T-helper 22 cell (primary cell): ENCODE data around the gene PLCE1.
"Not testable (repeated sequence)": the region's sequence is repeated elsewhere in the genome, so short reads cannot be mapped to it uniquely, and the experiment has no call there.

ENCODE experiments used
- DNase-seq: peaks from one replicate; pipeline ENCODE4 v3.0.0-alpha.2; 2020; ENCODE audit warnings: low read depth

The PLCE1 gene

GRCh38 chr10:93993782-93994437, at the start of gene PLCE1:
Gene PLCE1 (plus strand): TSS chr10:93993931. CDS start chr10:94031047, 37,116 bp downstream.
- no peak for DNase-seq

- DNase-seq = no peak
Measured at GRCh38 chr10:93945819-93946218, 47.9 kb upstream of the PLCE1 start.

DNA sequence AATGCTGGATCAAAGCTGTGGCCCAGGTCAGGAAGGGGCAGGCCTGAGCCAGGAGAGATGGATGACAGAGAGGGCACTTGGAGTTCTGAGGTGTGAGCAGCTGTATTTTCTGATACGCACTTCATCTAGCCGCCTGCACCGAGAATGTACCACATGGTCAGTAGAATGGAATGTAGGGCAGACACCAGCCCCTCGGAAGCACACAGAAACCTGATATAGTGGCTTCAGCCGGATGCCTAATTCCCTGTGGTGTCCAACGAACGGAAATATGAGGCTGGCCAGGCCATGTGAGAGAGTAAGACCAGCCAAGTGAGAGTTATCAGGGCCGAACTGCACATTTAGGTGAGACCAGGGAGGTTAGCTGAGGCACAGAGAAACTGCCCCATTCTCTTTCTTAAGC, 46.7 kb upstream of the PLCE1 start:
- no peak for DNase-seq

GRCh38 chr10:93947524-93947923, 46.2 kb upstream of the PLCE1 start:
- no peak for DNase-seq

- no peak for DNase-seq
Measured at GRCh38 chr10:93951905-93952304, 41.8 kb upstream of the PLCE1 start.

DNA sequence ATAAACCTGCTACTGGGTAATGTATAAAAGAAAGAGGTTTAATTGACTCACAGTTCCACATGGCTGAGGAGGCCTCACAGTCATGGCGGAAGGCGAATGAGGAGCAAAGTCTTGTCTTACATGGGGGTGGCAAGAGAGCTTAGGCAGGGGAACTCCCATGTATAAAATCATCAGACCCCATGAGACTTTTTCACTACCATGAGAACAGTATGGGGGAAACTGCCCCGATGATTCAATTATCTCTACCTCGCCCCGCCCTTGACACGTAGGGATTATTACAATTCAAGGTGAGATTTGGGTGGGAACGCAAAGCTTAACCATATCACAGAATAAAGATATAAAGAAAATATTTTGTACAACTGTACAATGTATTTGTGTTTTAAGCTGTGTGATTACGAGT, 39.4 kb upstream of the PLCE1 start:
- no peak for DNase-seq

DNA sequence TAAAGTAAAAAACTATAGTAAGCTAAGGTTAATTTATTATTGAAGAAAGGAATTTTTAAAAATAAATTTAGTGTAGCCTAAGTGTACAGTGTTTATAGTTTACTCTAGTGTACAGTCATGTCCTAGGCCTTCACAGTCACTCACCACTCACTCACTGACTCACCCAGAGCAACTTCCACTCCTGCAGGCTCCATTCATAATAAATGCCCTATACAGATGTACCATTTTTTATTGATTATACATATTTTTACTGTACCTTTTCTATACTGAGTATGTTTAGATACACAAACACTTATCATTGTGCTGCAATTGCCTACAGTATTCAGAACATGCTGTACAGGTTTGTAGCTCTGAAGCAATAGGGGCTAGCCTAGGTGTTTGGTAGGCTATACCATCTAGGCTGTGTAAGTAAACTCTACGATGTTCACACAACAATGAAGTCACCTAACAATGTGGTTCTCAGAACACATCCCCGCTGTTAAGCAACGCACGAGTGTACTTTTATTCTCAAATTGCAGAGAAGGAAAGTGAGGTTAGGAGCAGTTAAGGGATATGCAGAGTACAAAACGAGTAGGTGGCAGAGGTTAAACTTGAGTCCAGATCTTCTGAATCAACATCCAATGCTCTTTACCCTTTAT, 38.9 kb upstream of the PLCE1 start:
- no peak for DNase-seq

- DNase-seq = no peak
Measured at GRCh38 chr10:93958834-93959233, 34.9 kb upstream of the PLCE1 start.

GRCh38 chr10:93960988-93961387, 32.7 kb upstream of the PLCE1 start:
- not testable (repeated sequence) for DNase-seq

GRCh38 chr10:93962973-93963372, 30.8 kb upstream of the PLCE1 start:
- no peak for DNase-seq

DNA sequence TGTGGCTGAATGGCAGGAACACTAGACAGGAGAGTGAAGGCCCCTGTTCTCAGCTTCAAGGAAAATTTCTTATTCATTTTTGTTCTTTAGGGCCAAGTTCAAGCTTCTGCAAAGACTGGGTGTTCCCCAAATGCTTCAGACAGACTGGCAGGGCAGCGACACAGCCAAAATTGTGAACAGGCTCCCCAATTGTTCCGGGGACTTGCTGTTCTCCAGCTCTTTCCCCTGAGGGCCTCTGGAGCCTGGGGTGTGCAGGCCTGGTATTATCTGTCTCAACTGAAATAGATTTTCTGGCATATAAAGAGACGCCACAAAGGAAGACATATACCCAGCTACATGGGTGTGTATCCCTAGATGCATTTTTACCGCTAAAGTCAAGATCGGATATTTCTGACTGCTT, 30.3 kb upstream of the PLCE1 start:
- no peak for DNase-seq

- no peak for DNase-seq
Measured at GRCh38 chr10:93965911-93966310, 27.8 kb upstream of the PLCE1 start.

GRCh38 chr10:93967756-93968155, 26.0 kb upstream of the PLCE1 start:
- no peak for DNase-seq

- no peak for DNase-seq
Measured at GRCh38 chr10:93968540-93968945, 25.2 kb upstream of the PLCE1 start.

GRCh38 chr10:93970433-93971010, 23.2 kb upstream of the PLCE1 start:
- DNase-seq = not testable (repeated sequence)

- DNase-seq = no peak
Measured at GRCh38 chr10:93973748-93974445, 19.8 kb upstream of the PLCE1 start.

DNA sequence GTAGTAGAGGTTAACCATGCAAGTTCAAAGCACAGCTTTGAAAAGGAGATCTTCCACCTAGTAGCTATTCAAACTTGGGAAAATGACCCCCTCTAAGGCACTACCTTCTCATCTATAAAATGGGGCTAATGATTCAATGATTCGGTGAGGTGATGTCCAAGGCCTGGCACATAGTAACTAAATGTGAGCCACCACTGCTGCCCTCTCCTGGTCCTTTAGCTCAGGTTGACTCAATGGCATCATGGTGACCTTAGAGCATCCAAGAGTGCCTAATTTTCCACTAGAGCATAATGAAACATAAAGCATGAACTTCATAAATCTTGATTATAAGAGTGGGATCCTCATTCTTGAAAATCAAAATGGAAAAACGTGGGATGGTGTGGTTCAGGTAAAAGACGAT, 16.3 kb upstream of the PLCE1 start:
- DNase-seq = no peak

GRCh38 chr10:93980486-93980885, 13.2 kb upstream of the PLCE1 start:
- DNase-seq = no peak

- DNase-seq = no peak
Measured at GRCh38 chr10:93991114-93991513, 2.6 kb upstream of the PLCE1 start.

- no peak for DNase-seq
Measured at GRCh38 chr10:93991596-93992284, 2.0 kb upstream of the PLCE1 start.

DNA sequence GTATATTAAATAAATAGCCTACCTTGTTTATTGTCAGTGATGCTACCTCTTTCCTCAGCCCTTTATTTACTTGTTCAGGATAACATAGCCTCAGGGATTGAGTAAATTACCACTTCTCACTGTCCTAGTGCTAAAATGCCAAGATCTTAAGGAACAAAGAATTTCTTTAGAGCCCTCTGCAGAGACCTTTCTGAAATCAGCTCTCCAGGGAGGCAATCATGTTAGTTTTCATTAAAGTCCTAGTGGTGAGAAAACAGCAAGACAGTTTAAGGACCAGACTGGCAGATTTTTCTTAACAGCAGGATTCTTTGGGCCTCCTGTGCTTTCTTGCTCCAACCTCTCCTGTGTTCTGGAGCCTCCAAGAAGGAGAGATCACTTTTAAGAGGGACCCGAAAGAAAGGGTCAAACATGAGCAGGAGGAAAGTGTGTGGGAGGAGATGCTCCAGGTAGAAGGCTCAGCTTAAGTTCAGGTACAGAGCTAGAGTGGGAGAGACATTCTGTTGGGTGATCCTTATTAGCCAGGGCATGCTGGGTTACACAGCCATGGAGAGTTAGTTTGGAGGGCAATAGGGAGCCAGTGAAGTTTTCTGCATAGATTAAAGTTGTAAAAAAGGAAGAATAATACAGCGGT, 1.2 kb upstream of the PLCE1 start:
- no peak for DNase-seq

DNA sequence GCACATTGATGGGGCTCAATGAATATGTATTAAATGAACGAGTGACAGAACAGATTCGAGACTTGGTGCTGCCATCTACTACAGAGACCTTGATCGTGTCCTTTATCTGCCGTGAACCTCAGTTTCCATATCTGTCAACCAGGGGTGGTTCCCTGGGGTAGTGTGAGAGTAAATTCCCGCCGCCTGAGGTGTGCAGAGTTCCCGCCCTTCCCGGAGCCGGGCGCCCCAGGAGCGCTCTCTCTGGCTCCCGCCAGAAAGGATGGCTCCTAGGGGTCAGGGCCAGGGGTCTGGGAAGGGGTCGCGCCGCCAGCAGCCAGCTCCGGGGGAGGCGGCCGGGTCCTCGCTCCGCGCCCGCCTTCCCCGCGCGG, 333 bp upstream of the PLCE1 start:
- no peak for DNase-seq
